NCI-H1417 treated with DMSO at 0.1 percent for 48 hours (cell line): ENCODE data around the gene BCKDHB.
"Not testable (repeated sequence)": the region's sequence is repeated elsewhere in the genome, so short reads cannot be mapped to it uniquely, and the experiment has no call there.

ENCODE experiments used
- DNase-seq: peaks from one replicate; lab custom pipeline; 2025; lab: John Stamatoyannopoulos, UW

The BCKDHB gene

GRCh38 chr6:80209430-80209829, 103.0 kb downstream of the BCKDHB start:
- no peak for DNase-seq

DNA sequence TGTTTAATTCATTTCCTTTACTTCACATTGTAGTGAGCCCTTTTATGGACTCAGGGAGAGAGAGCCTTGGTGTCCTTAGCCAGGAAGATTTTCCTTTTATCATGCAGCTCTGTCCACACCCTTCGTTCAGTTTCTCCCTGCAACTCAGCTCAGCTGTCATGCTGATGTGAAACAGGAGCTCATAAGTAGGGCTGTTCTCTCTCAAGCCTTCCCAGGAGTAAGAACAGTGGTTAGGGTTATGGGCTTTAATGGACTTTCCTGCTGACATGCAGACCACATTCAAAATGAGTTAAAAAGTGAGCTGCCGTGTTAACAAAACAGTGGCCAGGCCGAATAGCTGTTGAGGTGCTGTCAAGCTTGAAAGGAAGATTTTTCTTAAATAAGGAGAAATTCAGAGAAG, 104.1 kb downstream of the BCKDHB start:
- DNase-seq, result no peak

GRCh38 chr6:80211286-80211685, 104.8 kb downstream of the BCKDHB start:
- DNase-seq, result no peak

GRCh38 chr6:80211890-80212289, 105.4 kb downstream of the BCKDHB start:
- not testable (repeated sequence) for DNase-seq

DNA sequence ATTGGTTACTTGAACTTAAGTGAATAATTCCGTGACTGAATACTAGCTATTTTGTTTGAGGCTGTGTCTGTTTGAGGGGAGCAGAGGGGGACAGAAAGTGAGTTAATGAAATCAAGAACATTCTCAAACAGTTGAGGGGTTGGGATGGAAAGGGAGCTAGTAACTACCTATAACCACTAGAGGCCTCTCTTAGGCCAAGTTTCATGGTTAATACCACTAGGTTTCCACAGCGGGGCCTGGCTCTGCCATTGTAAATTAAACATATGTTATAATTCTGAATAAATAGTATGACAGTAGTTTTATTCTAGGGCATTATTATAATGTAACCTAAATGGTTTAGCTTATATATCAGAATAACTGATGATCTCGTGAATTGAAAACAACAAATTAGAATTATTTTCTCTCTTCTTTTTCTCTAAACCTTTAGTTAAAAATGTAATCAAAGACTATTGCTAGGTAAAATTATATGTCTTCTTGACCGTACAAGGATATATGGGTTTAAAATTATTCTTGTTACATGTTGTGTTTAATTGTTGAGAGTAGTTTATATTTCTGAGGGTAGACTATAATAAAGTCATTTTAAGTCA, 108.1 kb downstream of the BCKDHB start:
- peak; percentile 6 for DNase-seq

DNA sequence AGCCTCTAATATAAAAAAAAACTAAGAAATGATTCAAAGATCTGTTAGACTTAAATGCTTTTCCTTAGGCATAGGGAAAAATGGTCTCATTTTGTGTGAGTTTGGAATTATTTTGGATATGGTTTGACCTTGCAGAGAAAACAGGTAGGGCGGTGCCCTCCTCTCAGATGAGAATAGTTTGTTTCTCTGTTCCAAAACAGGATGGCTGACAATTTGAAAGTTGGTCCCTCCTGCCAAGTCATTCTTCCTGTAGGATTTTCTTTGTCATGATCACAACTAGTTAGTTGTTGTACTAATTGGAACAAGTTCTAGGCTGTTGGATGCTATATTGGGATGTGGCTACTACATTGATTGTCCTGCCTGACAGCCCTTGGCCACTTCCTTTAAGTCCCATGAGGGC, 108.6 kb downstream of the BCKDHB start:
- DNase-seq, result no peak

DNA sequence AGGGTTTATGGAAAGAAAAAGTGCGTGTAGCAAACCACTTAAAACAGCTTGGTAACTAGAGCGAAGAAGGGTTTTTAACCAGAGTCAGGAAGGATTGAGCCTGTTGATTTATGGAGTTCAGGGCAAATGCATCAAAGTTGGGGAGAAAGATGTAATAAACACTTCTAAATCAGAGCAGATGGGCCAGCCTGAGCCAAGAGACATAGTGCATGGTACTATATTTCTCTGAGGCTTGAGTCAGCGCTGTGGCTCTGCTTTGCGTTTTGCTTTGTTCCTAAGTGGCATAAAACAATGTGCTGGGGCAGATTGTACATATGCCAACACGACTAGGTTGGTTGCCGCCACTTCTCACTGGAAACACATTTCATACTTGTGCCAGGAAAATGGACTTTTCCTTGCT, 111.3 kb downstream of the BCKDHB start:
- DNase-seq, result no peak

- DNase-seq, result no peak
Observed at GRCh38 chr6:80223743-80224212, 117.3 kb downstream of the BCKDHB start.

DNA sequence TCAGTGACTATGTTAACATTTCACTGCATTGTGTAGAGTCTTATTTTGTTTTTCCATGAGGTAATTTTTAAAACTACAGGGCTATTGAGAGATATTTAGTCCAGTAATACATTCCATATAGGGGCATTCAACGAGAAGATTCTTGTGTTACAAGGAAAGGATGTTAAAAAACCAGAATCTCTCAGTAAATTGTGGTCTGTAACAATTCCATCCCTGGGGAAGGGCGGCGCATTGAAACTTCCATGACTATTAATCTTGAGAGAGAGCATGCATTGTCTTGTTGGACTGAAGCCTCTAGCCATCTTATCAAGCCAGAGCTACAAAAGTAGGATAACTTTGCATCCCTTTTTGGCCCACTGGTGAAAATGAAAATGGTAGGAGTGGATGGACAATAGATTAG, 119.7 kb downstream of the BCKDHB start:
- DNase-seq, result no peak

GRCh38 chr6:80226699-80227098, 120.2 kb downstream of the BCKDHB start:
- no peak for DNase-seq

DNA sequence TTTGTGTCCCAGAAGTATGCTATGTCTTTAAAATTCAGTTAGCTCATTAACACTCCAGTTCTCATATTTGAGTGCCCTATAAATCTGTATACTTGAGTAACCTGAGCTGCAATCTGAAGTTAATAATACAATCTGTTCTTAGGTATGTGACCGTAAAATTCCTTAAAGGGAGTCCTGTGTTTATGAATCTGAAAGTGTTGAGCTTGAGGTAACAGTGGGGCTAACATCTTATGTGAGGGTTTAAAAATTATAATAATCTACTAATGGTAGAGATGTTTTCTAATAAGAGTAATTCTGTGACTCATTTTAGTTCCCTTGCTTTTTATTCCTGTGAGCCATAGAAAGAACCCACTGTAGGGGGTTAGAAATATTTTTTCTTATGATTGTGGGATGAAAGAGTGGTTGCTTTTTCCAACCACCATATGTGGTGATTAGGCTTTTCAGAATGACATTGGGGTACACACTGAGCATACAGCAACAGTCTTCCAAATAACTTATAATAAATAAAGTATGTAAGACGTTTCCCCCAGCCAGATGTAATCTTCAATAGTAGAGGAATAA, 121.2 kb downstream of the BCKDHB start:
- DNase-seq, result no peak

DNA sequence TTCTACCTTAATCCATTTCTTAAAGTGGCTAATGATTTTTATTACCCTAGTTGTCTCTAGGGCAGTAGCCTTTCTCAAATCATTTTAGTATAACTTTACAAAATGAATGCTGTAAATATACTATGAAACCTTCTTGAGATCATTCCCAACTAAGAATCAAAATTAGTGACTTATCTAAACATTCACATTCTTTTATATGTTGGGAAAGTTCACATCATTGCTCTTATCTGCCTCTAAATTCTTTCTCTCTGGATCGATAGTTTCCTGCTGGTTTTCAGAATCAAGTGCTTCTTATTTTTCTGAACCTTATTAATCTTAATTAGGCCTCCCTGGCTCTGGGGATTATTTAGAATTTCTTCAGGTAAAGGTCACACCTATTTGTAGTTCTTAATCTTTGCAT, 126.8 kb downstream of the BCKDHB start:
- DNase-seq, result no peak

- DNase-seq, result no peak
Observed at GRCh38 chr6:80233958-80234357, 127.5 kb downstream of the BCKDHB start.

GRCh38 chr6:80234401-80234800, 127.9 kb downstream of the BCKDHB start:
- DNase-seq, result no peak

DNA sequence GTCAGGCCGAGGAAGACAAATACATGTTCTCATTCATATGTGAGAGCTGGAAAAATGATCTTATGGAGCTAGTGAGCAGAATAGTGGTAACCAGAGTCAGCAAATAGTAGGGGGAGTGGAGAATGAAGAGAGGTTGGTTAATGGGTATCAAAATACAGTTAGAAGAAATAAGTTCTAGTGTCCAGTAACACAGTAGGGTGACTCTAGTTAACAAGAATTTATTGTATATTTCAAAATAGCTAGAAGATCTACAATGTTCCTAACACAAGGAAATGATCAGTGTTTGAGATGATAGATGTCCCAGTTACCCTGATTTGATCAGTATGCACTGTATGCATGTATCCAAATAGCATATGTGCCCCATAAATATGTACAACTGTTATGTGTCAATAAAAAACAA, 128.4 kb downstream of the BCKDHB start:
- DNase-seq, result no peak

- DNase-seq, result no peak
Observed at GRCh38 chr6:80235647-80236046, 129.2 kb downstream of the BCKDHB start.

DNA sequence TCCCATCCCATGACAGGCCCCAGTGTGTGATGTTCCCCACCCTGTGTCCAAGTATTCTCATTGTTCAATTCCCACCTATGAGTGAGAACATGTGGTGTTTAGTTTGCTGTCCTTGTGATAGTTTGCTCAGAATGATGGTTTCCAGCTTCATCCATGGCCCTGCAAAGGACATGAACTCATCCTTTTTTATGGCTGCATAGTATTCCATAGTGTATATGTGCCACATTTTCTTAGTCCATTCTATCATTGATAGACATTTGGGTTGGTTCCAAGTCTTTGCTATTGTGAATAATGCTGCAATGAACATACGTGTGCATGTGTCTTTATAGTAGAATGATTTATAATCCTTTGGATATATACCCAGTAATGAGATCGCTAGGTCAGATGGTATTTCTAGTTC, 132.3 kb downstream of the BCKDHB start:
- not testable (repeated sequence) for DNase-seq

DNA sequence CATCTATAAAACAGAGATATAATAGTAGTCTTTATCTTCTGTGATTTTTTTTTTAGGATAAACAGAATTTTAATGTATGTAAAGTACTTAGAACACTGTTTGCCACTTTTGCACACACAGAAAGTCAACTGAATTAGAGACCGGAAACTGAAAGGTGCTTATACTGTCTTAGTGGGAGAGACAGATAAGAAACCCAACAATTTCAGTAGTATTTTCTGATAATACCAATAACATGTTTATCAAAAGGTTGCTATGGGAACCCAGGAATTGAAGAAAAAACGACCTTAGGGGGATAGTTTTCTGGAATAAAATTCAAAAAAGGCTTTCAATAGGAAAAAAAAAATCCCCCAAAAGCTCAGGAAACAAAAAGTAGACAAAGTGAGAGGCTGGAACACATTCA, 138.6 kb downstream of the BCKDHB start:
- DNase-seq, result no peak

DNA sequence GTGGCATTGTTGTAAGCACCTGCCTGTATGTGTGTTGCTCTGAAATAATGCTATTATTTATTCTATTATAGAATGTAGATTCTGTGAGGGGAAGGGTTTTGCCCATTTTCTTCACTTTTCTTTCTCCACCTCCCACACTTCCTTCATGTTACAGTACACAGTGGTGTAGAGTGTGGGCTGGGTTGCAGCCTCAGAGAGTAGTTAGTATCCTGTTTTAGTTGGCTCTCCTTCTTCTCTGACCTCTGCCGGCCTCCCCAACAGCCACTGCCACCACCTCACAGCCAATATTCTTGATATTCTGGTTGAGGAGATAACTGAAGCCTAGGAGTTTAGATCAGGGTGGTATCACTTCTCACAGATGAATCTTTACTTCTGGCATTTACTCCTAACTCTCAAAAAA, 143.4 kb downstream of the BCKDHB start:
- no peak for DNase-seq

DNA sequence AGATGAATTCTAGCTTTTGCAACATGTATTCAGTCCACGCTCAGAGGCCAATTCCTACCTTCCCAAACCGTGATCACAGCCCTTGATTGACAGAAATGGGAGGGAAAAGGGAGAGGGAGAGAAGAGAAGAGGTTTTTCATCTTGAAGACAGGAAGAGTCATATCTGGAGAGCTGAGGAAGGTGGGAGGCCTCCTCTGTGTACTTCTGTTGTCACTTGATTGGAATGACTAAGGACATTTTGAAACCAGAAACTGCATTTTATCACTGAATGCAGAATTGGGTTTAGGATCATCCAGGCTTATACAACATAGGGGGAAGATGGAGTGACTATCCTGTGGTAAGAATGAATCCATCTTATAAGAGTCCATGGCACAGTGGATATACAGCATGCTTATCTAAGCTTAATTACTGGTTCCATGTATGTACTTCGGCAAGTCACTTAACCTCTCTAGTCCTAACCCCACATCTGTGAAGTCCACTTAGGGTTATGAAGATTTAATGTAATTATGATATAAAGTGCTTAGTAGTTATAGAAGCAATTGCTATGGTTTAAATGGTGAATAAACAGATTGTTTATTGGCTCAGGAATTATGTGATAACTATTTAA, 144.0 kb downstream of the BCKDHB start:
- DNase-seq, result no peak

DNA sequence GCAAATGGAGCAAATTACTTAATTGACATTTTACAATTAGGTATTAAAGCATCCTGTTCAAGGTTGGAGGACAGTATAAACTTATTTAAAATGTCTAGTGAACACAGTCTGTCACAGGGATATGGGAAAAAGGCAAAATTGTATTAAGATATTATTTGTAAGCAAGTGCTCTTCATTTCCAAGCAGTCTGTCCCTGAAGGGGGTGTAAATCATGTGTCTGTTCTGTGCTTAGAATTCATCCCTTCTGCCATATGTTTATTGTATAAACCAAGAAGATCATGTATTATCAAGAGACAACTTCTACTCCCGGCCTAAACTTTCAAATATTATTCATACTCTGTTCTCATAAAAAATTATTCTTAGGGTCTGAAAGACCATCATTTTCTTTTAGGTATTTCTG, 144.8 kb downstream of the BCKDHB start:
- no peak for DNase-seq

- DNase-seq, result no peak
Observed at GRCh38 chr6:80254716-80255115, 148.2 kb downstream of the BCKDHB start.

DNA sequence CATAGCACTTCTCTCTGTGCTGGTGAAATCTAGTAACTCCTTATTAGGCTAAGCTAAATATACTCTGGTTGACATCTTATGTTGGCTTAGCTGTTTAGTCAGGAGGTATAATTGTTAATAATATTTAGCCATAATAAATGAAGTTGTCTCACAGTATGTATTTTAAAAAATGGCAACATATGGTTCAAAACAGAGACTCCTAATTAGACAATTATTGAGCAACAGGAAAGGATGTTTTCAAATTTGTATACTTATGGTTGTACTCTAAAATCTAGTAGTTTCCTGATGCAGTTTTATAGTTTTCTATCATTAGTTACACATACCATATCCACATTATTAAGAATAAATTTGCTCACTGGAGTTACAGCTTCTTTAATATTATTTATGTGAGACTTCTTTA, 150.2 kb downstream of the BCKDHB start:
- DNase-seq, result no peak

DNA sequence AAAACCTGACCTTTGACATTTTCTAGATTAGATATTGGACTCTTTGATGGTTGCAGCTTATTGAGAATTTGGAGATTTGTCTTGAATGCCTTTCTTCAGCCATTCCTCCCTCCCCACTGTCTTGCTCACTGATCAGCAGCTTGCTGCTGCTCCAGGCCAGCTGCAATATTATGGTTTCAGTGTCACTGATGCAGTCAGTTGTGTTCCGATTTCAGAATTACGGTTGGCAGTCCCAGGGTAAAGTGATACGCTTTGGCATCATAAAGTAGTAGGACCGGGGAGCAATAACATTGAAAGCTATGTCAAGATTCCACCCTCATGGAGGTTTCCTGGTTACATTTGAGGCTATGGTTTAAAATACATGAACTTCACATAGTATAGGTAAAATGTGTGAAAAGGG, 152.6 kb downstream of the BCKDHB start:
- no peak for DNase-seq
